ENCODE measurements around the gene EPHA4. TPM values are rescaled to one million over a fixed set of nuclear protein-coding genes. Genes with fewer than 3 reads are reported as not detected.

Gene EPHA4
- total RNA-seq, 1 donor from 2014 or later = 16.8 TPM

DNA sequence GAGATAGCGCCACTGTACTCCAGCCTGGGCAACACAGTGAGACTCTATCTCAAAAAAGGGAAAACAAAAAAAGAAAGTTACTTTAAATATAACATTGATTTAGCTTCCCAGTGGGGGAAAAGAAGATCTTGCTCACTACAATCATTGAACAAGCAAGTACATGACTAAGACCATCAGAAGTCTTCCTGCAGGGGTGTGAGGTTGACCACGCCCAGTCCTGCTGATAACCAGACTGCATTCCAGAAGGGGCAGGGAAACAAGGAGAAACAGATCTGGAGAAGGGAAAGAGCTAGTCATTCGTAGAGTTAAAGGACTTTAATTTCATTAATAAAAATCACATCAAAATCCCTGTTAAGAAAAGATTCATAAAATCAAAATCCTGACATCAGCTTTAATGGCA lies 77.5 kb downstream of the EPHA4 start:
- no peak for TF ChIP-seq CTCF (IDR thresholded peaks at IDR 0.05)
- no peaks in the 10 kb centered on the region for H3K9me3 Mint-ChIP-seq (ENCODE audit: unreplicated experiment)
- no peak overlapping the region for H3K4me3 Mint-ChIP-seq (ENCODE audit: unreplicated experiment)
- H3K27ac Mint-ChIP-seq (ENCODE audit: unreplicated experiment) = no peak overlapping the region
- peaks cover 2% of the 10 kb centered on the region for H3K4me1 Mint-ChIP-seq (ENCODE audit: unreplicated experiment)
- no peak for DNase-seq (ENCODE audit: extremely low spot score, unreplicated experiment)
- H3K36me3 Mint-ChIP-seq (ENCODE audit: unreplicated experiment) = peaks cover 6% of the 10 kb centered on the region
- H3K27me3 Mint-ChIP-seq (ENCODE audit: unreplicated experiment) = no peaks in the 10 kb centered on the region

DNA sequence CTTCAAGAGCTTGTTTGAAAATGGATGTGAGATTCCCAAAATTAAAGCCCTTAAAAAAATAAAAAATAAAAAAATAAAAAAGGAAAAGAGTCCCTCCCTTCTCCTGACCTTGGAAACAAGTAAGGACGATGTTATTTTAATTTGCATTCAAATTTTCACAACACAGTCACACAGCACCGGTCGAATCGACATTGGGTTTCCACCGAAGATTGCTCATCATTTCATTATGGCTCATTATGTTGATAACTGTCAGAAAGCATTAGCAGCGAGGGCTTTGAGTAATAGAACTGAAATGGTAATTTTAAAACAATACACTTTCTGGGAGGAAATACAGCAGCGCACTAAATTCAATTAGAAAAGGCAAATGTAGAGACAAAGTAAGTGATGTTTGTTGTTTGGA lies 78.7 kb downstream of the EPHA4 start:
- H3K36me3 Mint-ChIP-seq (ENCODE audit: unreplicated experiment) = peaks cover 6% of the 10 kb centered on the region
- no peak overlapping the region for H3K4me3 Mint-ChIP-seq (ENCODE audit: unreplicated experiment)
- H3K4me1 Mint-ChIP-seq (ENCODE audit: unreplicated experiment) = peaks cover 2% of the 10 kb centered on the region
- no peak for DNase-seq (ENCODE audit: extremely low spot score, unreplicated experiment)
- H3K9me3 Mint-ChIP-seq (ENCODE audit: unreplicated experiment) = no peaks in the 10 kb centered on the region
- TF ChIP-seq CTCF (IDR thresholded peaks at IDR 0.05) = no peak
- H3K27ac Mint-ChIP-seq (ENCODE audit: unreplicated experiment) = no peak overlapping the region
- H3K27me3 Mint-ChIP-seq (ENCODE audit: unreplicated experiment) = no peaks in the 10 kb centered on the region

DNA sequence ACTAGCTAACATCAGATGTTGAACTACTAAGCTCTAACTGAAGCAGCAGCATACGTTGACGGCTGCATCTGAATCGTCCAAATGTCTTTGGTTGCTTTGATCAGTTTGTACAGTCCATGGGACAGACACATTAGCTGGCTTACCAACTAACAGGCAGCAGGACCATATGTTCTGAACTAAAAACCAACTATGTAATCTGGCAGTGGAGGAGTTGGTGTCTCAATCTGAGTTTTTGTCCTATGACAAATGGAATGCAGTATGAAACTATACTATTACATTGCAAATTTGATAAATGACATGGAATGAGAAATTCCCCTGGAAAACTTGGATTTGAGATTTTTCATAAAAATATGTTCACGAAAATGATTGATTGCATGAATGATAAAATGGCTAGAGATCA lies 79.5 kb downstream of the EPHA4 start:
- Mint-ChIP-seq H3K4me1 (ENCODE audit: unreplicated experiment) (peaks cover 2% of the 10 kb centered on the region), H3K27me3 (ENCODE audit: unreplicated experiment) (no peaks in the 10 kb centered on the region), H3K27ac (ENCODE audit: unreplicated experiment) (no peak overlapping the region), H3K36me3 (ENCODE audit: unreplicated experiment) (peaks cover 6% of the 10 kb centered on the region), H3K9me3 (ENCODE audit: unreplicated experiment) (no peaks in the 10 kb centered on the region), H3K4me3 (ENCODE audit: unreplicated experiment) (no peak overlapping the region)
- no peak for TF ChIP-seq CTCF (IDR thresholded peaks at IDR 0.05)
- no peak for DNase-seq (ENCODE audit: extremely low spot score, unreplicated experiment)

- Mint-ChIP-seq H3K27ac (ENCODE audit: unreplicated experiment) (no peak overlapping the region), H3K4me1 (ENCODE audit: unreplicated experiment) (peaks cover 2% of the 10 kb centered on the region), H3K36me3 (ENCODE audit: unreplicated experiment) (peaks cover 4% of the 10 kb centered on the region), H3K27me3 (ENCODE audit: unreplicated experiment) (no peaks in the 10 kb centered on the region), H3K4me3 (ENCODE audit: unreplicated experiment) (no peak overlapping the region), H3K9me3 (ENCODE audit: unreplicated experiment) (no peaks in the 10 kb centered on the region)
- no peak for DNase-seq (ENCODE audit: extremely low spot score, unreplicated experiment)
- TF ChIP-seq CTCF (IDR thresholded peaks at IDR 0.05) = no peak
Measured at GRCh38 chr2:221490506-221491060, 81.5 kb downstream of the EPHA4 start.

DNA sequence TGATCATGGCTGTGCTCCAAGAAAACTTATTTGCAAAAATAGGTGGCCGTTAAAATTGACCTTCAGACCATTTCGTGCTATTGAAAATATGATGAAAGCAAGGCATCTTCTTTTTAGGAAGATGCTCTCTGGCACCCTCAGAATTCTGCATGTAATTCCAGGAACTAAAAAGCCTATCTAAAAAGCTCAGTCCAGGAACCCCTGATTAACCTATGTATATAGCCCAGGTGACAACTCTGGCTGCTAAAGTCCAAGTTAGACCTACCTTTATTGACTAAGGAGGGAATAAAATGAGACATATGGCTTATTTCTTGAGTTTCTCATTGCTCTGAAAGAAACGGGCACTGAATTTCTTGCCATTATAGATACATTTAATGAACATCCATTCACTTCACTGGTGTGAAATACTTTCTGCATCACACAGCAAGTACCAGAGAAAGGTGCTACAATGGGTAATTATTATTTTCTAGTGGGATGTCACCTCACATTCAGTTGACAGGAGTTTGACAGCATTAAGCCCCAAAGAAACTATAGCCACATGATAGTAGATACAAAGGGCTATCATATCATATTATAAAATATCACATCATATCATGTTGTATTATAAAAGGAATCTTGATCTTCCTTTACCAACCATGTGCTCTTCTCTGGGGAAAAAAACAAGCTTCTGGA lies 83.8 kb downstream of the EPHA4 start:
- Mint-ChIP-seq H3K9me3 (ENCODE audit: unreplicated experiment) (no peaks in the 10 kb centered on the region), H3K36me3 (ENCODE audit: unreplicated experiment) (no peaks in the 10 kb centered on the region), H3K4me3 (ENCODE audit: unreplicated experiment) (no peak overlapping the region), H3K4me1 (ENCODE audit: unreplicated experiment) (no peaks in the 10 kb centered on the region), H3K27me3 (ENCODE audit: unreplicated experiment) (no peaks in the 10 kb centered on the region), H3K27ac (ENCODE audit: unreplicated experiment) (no peak overlapping the region)
- DNase-seq (ENCODE audit: extremely low spot score, unreplicated experiment) = no peak
- TF ChIP-seq CTCF (IDR thresholded peaks at IDR 0.05) = no peak

Measured in osteocyte (in vitro differentiated cells).